Hypothalamus (tissue), 51 donors: ENCODE measurements around the gene SPAAR.
A peak's percentile ranks its signal among the peaks of the same experiment; 100 is the strongest.

Experiments used
- DNase-seq, 51 donors: peaks; one replicate each; lab custom pipeline; 2025; lab: John Stamatoyannopoulos, UW

SPAAR gene

DNA sequence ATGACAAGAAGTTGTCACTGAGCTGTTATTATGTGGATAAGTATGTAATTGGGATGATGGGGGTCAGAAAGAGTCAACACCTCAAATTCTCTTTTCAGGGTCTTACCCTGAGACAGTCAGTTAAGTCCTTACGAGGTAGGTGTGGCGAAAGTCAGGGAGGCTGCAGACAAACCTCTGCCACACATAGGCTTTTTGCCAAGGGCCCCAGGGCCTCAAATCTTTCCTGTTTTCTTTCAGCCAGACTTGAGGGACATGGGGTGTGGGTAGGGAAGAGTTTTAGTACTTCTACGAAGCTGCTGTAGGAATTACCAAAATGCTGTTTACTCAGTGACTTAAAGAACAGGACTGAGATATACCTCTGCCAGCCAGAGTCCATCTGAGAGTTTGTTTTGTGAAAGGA is 34.9 kb downstream of the SPAAR start:
- DNase-seq = no peak

DNA sequence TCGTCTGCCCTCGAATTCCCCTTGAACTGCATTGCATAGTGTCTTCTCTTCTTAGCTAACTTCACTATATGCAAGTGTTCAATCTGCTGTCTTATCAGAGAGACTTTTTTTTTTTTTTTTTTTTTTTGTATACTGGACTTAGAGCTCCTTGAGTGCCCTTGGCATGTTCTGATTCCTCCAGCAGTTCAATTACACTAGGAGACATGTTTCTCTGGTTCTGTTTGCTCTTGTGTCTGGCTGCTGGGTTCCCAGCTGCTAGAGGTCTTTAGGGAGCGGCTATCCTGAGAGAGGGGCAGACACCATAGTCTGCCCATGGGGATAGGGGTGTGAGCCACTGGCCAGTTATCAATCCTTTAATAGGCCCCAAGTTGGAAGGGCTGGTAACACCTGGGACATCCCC is 35.6 kb downstream of the SPAAR start:
- no peak for DNase-seq

DNA sequence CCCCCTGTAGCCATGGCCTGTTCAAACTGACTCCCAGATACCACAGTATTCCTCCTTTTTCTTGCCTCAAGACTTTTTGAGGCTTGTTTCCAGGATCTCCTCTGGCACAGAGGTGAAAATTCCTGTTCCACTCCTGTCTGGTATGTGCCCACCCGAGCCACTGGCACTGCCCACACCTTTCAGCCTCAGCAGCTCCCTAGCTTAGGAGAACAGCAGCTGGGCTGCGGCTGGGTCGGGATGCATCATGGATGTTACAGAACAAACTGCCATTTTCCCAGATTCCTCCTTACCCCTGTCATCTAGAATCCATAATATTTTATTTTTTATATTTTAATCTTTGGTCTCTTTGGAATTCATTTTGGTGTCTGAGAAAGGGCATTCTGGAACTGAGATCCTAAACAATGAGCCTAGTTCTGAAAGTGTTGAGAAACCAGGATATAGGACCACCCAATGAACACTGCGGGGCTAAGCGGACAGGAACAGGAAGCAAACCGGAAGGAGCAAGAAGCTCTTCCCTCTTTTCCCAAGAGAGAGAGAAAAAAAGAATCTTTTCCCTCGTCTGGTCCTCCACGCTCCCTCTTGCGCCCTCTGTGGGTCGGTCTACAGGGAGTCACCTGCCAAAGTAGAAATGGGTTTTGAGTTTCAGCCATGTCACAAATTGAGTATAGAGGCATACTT is 36.2 kb downstream of the SPAAR start:
- peak in 34 of 51 donors; percentile 2 to 66 (median 28) for DNase-seq

DNA sequence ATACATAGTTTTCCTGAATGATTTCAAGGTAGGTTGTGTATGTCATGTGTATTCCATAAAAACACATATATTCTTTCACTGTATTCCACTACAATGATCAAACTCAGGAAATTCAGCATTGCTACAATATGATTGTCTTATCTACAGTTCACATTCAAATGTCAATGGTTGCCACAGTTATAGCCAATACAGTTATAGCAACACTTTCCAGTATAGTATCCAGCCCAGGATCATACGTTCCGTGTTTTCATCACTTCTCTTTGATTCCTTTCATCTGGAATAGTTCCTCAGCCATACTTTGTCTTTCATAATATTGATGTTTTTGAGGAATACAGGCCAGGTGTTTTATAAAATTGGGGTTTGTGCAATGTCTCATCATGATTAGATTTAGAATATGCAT is 39.2 kb downstream of the SPAAR start:
- DNase-seq = no peak

DNA sequence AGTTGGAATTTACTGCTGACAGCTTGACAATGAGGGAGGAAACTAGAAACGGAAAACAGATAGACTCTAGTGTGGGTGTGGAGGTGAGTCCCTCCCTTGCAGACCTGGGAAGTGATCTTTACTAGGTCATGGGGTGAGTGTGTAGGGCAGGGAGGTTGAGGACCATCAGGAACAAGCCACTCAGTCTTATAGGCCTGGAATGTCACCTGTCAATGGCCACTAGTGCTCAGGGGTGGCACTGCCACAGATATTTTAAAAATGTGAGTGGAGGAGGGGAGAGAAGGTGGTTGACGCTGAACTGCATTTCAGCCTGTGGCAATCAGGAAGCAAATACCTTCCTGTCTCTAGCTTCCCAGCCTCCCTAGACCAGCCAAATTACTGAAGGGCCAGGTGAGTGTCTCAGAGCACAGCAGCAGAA is 39.6 kb downstream of the SPAAR start:
- no peak for DNase-seq

DNA sequence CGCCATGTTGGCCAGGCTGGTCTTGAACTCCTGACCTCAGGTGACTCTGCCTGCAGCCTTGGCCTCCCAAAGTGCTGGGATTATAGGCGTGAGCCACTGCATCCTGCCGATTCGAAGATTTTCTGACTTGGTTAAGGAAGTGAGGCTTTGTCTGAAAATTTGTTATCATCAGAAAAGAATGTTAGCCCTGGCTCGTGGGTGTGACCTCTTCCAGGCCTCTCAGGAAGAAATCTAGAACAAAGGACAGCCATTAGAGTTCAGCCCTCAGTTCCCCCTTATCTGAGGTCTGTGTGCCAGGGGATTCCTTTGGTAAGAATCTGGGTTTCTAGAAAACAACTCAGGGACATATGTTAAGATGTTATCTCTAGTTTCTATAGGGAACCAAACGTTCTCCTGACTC is 42.4 kb downstream of the SPAAR start:
- no peak for DNase-seq

DNA sequence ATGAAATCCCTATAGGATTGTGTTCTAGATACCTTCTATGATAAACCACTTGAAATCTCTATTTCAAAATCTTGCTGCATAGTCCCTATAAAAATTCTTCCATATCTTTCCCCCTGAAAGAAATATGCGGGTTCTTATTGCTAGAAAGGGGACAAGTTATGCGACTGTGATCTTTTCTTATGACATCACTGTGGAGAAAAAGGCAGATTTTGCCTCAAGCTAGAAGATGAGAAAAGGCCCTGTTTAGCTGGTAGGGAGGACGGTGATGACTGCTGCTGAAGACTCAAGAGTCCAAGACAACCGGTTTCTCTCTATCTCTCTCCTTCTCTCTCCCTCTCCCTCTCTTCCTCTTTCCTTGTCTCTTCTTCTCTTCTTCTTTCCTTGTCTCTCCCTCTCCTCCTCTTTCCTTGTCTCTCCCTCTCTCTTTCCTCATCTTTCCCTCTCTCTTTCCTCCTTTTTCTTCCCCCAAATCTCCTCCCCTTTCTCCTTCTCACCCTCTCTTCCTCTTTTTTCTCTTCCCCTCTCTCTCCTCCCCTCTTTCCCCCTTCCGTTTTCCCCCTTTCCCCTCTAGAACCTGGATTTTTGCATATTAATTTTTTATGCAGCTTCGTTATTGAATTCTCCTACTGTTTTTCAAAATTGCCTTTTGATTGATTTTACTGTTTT is 43.4 kb downstream of the SPAAR start:
- no peak for DNase-seq

DNA sequence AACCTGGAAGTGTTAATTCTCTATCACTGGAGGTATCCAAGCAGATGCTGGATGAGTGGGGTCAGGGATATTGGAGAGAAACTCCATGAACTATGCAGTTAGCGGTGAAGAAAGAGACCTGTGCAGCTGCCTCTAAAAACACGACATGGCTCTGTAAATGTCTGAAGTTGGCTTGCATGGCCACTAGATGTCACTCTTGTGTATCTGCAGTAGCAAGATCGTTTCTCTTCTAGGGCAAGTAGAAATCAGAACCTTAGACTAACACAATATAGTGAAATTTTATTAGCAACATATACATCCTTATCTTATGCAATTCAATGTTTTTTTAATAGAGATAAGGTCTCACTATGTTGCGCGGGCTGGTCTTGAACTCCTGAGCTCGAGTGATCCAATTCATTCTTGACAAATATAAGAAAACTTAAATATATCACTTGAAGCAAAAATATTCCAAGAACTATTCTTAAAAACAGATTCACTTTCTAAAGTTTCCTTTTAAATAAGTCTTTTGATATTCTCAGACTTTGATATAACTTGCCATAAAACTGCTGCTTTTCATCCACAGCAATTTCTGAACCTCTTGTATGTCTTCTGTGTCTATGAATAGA is 45.8 kb downstream of the SPAAR start:
- peak in 23 of 51 donors; percentile 0 to 57 (median 25) for DNase-seq

DNA sequence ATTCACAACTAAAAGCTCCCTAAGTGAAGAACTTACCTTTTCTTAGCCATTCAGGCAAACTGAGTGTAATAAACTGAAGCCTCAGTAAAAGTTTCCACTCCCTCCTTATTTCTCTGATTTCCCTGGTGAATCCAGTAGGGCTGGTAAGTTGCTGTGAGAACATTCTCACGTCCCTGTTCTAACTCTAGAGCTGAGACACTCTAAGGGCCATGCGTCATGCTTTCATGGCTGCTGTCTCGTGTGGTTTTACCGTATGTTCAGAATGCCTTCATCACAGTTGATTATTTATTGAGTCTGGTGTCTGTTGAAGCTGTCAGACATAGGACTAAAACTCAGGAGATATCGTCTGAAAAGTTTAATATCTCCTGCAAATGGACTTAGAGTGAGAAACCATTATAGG is 47.4 kb downstream of the SPAAR start:
- no peak for DNase-seq

DNA sequence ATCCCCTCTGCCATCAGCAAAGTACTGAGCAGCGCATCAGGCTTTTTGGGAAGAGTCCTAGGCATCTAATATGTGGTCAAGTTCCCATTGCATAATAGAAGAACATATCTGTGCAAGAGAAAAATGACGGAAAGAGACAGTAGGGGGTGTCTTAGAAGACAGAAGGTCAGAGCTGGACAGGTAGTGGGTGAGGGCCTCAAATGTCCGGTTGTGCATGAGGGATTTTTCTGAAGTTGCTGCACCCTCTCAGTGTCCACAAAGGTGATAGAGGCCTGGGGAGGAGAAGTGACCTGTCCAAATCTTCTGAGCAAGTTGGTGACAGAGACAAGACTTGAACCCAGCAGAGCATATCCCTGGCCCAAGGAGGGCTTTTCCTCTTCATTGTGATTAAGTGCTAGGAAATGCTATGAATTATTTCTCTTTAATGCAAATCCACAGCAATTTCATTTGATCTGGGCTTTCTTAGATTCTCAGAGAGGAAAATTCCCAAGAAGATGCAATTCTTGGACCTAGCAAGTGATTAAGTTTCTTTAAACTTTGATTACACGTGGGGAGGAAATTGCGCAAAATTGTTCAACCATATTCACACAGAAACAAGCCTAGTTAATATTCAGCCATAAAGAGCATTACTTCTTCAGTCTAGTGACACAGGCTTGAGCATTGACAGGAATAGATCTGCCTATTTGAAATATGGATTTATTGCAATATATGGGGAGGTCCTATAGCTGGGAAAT is 49.0 kb downstream of the SPAAR start, which contains the start of gene OR2S2:
Gene OR2S2, minus strand, starts transcription at position 51 of the 734 bp plus-strand sequence. CDS start 56 bp downstream, outside the sequence.
- no peak for DNase-seq

DNA sequence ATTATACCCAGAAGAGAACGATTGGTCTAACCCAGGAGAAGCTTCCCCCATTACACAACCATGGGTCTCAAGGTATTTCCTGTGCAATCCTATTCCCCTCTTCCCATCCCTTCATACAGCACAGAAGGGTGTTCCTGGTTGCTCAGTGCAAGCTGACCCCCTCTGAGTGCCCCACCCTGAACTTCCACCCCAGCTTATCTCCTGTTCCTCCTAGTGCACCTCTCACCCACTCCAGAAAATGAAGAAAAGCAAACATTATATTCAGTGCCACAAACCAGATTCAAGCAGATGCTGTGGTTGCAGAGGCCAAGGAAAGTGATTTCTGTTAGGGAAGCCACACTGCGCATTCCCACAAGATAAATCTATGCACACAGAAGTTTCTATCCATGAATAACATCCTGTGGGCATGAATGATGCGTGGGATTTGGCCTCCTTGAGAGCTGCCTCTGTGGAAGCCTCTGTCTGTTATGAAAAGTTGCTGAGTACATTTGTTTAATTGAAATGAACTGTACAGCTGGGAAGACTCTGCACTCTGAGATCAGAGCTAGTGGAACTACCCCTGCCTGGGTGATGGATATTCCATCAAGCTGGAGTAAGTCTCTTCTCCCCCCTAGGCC is 50.9 kb downstream of the SPAAR start:
- peak in 1 of 51 donors; percentile 21 for DNase-seq
